Measurements from ENCODE around the gene GPC2. TPM values are rescaled to one million over a fixed set of nuclear protein-coding genes. Genes with fewer than 3 reads are reported as not detected.

GPC2 gene
- polyA plus RNA-seq, 2 of the 4 experiments (the other 2 are of a cell fraction), result 1.1 to 2.9 TPM

DNA sequence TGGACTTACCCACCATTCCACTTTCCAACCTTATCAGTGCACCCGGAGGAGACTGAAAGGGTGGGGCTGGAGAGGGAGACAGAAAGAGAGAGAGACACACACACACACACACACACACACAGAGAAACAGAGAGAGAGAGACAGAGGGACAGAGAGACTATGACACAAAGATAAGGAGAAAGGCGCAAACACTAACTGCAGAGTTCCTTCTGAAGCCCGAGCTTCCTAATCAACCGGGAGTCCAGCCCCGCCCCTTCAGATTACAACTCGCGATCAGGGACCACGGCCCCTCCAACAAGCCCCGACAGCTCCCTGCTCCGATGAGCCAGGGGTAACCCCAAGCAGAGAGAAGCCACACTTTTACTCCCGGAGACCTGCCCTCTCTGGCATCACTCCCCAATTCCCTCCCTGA is 9.3 kb downstream of the GPC2 start:
- TF ChIP-seq, protein P1, sequence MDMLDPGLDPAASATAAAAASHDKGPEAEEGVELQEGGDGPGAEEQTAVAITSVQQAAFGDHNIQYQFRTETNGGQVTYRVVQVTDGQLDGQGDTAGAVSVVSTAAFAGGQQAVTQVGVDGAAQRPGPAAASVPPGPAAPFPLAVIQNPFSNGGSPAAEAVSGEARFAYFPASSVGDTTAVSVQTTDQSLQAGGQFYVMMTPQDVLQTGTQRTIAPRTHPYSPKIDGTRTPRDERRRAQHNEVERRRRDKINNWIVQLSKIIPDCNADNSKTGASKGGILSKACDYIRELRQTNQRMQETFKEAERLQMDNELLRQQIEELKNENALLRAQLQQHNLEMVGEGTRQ (IDR thresholded peaks at IDR 0.05), result no peak
- TF ChIP-seq SMC3 (IDR thresholded peaks at IDR 0.05) (no peak), ZNF302 (CRISPR knock-in tag; IDR thresholded peaks at IDR 0.05) (no peak), NR3C1 (IDR thresholded peaks at IDR 0.05) (no peak), HOXB13 (CRISPR knock-in tag; IDR thresholded peaks at IDR 0.05; ENCODE audit: low read depth) (no peak), CHD2 (IDR thresholded peaks at IDR 0.05; ENCODE audit: low read length, partially characterized antibody) (no peak), RFX5 (IDR thresholded peaks at IDR 0.05) (no peak), POLR2AphosphoS2 (conservative IDR thresholded peaks at IDR 0.05; ENCODE audit: low read length) (no peak), MYC (IDR thresholded peaks at IDR 0.05; ENCODE audit: borderline replicate concordance, low read length) (no peak), HEYL (CRISPR knock-in tag; IDR thresholded peaks at IDR 0.05) (no peak), ZC3H11A (IDR thresholded peaks at IDR 0.05) (no peak), HOXA7 (CRISPR knock-in tag; IDR thresholded peaks at IDR 0.05) (no peak), FOSB (CRISPR knock-in tag; IDR thresholded peaks at IDR 0.05) (no peak), EHF (CRISPR knock-in tag; IDR thresholded peaks at IDR 0.05) (no peak), KDM5A (IDR thresholded peaks at IDR 0.05) (no peak)
- TF ChIP-seq, protein P2, sequence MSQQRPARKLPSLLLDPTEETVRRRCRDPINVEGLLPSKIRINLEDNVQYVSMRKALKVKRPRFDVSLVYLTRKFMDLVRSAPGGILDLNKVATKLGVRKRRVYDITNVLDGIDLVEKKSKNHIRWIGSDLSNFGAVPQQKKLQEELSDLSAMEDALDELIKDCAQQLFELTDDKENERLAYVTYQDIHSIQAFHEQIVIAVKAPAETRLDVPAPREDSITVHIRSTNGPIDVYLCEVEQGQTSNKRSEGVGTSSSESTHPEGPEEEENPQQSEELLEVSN (IDR thresholded peaks at IDR 0.05; ENCODE audit: borderline replicate concordance, low read depth), result no peak
- TF ChIP-seq, protein P3, sequence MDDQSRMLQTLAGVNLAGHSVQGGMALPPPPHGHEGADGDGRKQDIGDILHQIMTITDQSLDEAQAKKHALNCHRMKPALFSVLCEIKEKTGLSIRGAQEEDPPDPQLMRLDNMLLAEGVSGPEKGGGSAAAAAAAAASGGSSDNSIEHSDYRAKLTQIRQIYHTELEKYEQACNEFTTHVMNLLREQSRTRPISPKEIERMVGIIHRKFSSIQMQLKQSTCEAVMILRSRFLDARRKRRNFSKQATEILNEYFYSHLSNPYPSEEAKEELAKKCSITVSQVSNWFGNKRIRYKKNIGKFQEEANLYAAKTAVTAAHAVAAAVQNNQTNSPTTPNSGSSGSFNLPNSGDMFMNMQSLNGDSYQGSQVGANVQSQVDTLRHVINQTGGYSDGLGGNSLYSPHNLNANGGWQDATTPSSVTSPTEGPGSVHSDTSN (IDR thresholded peaks at IDR 0.05), result no peak
- TF ChIP-seq, protein P4, sequence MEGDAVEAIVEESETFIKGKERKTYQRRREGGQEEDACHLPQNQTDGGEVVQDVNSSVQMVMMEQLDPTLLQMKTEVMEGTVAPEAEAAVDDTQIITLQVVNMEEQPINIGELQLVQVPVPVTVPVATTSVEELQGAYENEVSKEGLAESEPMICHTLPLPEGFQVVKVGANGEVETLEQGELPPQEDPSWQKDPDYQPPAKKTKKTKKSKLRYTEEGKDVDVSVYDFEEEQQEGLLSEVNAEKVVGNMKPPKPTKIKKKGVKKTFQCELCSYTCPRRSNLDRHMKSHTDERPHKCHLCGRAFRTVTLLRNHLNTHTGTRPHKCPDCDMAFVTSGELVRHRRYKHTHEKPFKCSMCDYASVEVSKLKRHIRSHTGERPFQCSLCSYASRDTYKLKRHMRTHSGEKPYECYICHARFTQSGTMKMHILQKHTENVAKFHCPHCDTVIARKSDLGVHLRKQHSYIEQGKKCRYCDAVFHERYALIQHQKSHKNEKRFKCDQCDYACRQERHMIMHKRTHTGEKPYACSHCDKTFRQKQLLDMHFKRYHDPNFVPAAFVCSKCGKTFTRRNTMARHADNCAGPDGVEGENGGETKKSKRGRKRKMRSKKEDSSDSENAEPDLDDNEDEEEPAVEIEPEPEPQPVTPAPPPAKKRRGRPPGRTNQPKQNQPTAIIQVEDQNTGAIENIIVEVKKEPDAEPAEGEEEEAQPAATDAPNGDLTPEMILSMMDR (IDR thresholded peaks at IDR 0.05), result no peak
- Histone ChIP-seq H3K4me2 (no peak overlapping the region), H3K27ac (no peak overlapping the region), H3K4me3 (no peak overlapping the region), H3K9me3 (no peaks in the 10 kb centered on the region), H3K4me1 (peaks cover 6% of the 10 kb centered on the region; the same call in 2 of the 3 replicates)
- CTCF ChIA-PET, result interaction anchor here (1.2 to 2.9 kb wide), 3 partner anchors 9 to 35 kb away, joined by 5 to 16 read pairs (median 7); partner anchors contain the start of gene TRAPPC14
- ATAC-seq (no peak), FAIRE-seq (no peak), DNase-seq (ENCODE audit: low read depth in 1 of 2, low spot score in 1 of 2) (no peak)
- 77% methylated on average over 11 of the region's 11 CpGs for WGBS (ENCODE audit: missing lambda C conversion rate)
- POLR2A ChIA-PET, result no interaction called here

DNA sequence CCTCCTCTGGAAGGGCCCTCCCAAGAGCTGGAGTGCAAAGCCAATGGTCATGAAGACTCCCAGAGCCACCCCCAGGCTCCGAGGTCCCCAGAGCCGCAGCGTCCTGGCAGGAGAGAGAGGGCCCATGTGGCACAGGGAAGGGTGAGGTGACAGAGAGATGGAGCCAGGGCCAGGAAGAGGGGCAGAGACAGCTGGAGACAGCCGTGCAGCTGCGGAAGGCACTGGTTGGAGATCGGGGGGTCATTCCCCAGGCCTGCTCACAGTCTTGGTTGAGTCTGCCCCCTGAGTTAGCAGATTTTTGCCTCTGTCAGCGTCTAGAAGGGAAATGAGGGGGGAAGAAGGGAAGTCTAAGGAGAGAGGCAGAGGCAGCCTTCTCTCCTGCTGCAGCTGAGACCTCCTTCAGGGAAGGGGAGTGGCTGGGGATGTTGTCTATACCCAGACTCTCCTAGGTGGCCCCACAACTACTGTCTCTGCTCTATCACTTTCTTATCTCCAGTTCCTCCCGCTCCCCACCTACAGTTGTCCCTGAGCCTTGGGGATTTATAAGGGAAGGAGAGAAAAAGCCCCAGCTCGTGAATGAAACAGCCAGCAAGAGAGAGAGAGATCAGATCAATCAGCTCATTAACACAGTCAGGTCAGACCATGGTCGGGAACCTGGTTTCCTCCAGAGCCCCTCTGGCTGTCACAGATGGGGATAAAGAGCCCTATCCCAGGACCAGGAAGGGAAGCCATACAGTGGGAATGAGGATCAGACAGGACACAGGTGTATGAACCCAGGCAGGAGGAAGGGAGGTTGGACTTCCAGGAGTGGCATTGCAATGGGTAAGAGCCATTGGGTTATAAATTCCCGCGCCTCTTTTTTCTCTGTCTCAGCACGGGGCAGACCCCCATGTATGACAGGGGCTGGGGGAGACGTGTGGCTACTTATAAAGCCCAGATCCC is 9.9 kb downstream of the GPC2 start:
- Histone ChIP-seq H3K4me3 (no peak overlapping the region), H3K4me1 (peaks cover 10% of the 10 kb centered on the region; the same call in 2 of the 3 replicates), H3K27ac (no peak overlapping the region), H3K4me2 (no peak overlapping the region), H3K9me3 (no peaks in the 10 kb centered on the region)
- ATAC-seq (peak; percentile 14 to 18; a peak in 4 of 6 replicates), DNase-seq (ENCODE audit: low read depth in 1 of 2, low spot score in 1 of 2) (no peak), FAIRE-seq (no peak)
- TF ChIP-seq MAFK (IDR thresholded peaks at IDR 0.05; ENCODE audit: partially characterized antibody), result no peak
- TF ChIP-seq HOXB13 (CRISPR knock-in tag; IDR thresholded peaks at IDR 0.05; ENCODE audit: low read depth), result no peak
- no peak for TF ChIP-seq FOXS1 (CRISPR knock-in tag; IDR thresholded peaks at IDR 0.05)
- no peak for TF ChIP-seq CBX2 (IDR thresholded peaks at IDR 0.05; ENCODE audit: borderline replicate concordance, low read depth)
- no peak for TF ChIP-seq PHF8 (IDR thresholded peaks at IDR 0.05; ENCODE audit: borderline replicate concordance, low read depth)
- TF ChIP-seq JUNB (IDR thresholded peaks at IDR 0.05), result no peak
- TF ChIP-seq, protein P5, sequence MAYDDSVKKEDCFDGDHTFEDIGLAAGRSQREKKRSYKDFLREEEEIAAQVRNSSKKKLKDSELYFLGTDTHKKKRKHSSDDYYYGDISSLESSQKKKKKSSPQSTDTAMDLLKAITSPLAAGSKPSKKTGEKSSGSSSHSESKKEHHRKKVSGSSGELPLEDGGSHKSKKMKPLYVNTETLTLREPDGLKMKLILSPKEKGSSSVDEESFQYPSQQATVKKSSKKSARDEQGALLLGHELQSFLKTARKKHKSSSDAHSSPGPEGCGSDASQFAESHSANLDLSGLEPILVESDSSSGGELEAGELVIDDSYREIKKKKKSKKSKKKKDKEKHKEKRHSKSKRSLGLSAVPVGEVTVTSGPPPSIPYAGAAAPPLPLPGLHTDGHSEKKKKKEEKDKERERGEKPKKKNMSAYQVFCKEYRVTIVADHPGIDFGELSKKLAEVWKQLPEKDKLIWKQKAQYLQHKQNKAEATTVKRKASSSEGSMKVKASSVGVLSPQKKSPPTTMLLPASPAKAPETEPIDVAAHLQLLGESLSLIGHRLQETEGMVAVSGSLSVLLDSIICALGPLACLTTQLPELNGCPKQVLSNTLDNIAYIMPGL (CRISPR knock-in tag; IDR thresholded peaks at IDR 0.05; ENCODE audit: borderline replicate concordance), result no peak
- no peak for TF ChIP-seq RCOR1 (IDR thresholded peaks at IDR 0.05; ENCODE audit: low read depth, low read length)
- TF ChIP-seq POLR2A (IDR thresholded peaks at IDR 0.05; ENCODE audit: low read length), result no peak
- no peak for TF ChIP-seq FOSB (CRISPR knock-in tag; IDR thresholded peaks at IDR 0.05)
- TF ChIP-seq ZC3H11A (IDR thresholded peaks at IDR 0.05), result no peak
- TF ChIP-seq, protein P2 (IDR thresholded peaks at IDR 0.05; ENCODE audit: borderline replicate concordance, low read depth), result no peak
- no peak for TF ChIP-seq CBX8 (IDR thresholded peaks at IDR 0.05)
- no peak for TF ChIP-seq NPAS2 (CRISPR knock-in tag; IDR thresholded peaks at IDR 0.05; ENCODE audit: borderline replicate concordance)
- no peak for TF ChIP-seq JUN (IDR thresholded peaks at IDR 0.05)
- TF ChIP-seq CHD2 (IDR thresholded peaks at IDR 0.05; ENCODE audit: low read length, partially characterized antibody), result no peak
- POLR2A ChIA-PET, result no interaction called here
- CTCF ChIA-PET, result interaction anchor here (0.9 to 2.9 kb wide), 5 partner anchors 8 to 37 kb away, joined by 3 to 16 read pairs (median 5); partner anchors contain the start of genes GPC2 and TRAPPC14
- whole genome bisulfite sequencing (ENCODE audit: missing lambda C conversion rate), result 70% methylated on average over 14 of the region's 14 CpGs
